Activated CD4-positive, alpha-beta T cell treated with anti-CD3 and anti-CD28 coated beads, Interleukin-2, Interleukin-6, amounts not matched to agents 100 ng/mL and 50 ng/mL, durations not matched to agents 16 hours and 8 hours (primary cell): ENCODE data around the gene KCNG2.

Experiments
- DNase-seq: peaks from one replicate; pipeline ENCODE4 v3.0.0-alpha.2; 2020

The KCNG2 gene

DNA sequence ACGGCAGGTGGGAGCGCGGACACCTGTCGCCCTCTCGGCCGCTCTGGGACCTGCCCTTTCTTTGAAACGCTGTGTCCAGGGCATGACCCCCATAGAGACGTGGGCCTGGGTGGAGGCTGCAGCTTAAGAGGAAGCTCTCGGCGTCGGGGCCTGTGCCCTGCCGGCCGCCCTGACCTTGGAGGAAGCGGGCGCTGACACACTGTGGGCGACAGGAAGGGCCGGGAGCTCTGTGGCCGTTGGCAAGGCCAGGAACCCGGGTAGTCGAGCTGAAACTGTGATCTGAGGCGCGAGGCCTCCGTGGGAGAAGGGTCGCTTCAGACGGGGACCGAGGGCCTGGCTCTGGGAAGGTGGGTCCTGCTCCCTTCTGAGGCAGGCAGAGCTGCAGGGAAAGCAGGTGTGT, 28.2 kb downstream of the KCNG2 start:
- no peak for DNase-seq

DNA sequence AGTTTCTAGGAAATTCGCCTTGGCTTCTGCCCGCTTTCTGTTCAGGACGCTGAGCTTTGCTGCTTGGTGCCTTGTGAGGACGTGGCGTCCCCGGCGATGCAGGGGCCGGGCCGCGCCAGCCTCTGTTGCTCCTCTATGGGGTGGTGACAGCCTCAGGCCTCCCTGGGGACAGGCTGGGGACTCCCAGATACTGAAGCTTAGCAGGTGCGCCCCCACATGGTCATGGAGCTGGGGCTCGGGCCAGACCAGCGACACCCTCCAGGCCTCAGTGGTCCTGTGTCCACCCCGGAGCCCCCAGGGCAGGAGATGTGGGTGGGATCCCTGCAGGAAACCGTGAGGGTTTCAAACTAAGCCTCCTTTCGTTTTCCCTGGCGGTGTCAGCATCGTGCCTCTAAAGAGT, 29.2 kb downstream of the KCNG2 start:
- DNase-seq, result no peak

DNA sequence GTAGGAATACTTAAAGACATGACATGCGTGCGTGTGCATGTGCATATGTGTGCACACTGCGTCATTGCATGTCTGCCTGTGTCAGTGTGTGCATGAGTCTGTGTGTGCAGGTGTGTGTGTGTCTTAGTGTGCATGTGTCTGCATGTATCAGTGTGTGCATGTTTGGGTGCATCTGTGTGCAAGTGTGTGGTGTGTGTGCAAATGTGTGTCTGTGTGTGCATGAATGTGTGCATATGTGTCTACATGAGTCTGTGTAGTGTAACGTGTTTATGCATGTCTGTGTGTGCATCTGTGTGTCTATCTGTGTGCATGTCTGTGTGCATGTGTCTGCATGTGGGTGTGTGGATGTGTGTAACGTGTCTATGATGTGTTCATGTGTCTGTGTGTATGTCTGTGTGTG, 30.5 kb downstream of the KCNG2 start:
- DNase-seq, result no peak

DNA sequence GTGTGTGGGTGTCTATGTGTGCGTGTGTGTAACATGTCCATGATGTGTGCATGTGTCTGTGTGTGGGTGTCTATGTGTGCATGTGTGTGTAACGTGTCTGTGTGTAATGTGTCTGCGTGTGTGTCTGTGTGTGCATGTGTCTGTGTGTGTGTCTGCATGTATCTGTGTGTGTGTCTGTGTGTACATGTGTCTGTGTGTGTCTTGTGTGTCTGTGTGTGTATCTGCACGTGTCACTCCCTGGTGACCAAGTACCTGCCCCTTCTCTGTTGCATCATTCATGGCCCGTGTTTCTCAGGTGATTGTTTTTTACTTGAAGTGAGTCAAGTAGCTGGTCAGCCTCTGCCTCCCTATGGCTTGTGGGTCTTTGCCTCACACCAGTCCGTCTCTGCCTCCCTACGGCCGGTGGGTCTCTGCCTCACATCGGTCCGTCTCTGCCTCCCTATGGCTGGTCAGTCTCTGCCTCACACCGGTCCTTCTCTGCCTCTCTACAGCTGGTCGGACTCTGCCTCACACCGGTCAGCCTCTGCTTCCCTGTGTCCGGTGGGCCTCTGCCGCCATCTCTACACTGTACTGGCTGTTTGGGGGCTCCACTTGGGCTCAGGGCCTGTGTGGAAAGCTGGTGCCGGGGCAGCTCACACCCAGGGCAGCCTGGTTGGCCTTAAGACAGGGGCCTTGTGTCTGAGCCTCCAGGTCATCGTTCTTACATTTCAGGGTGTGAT, 31.6 kb downstream of the KCNG2 start:
- no peak for DNase-seq

DNA sequence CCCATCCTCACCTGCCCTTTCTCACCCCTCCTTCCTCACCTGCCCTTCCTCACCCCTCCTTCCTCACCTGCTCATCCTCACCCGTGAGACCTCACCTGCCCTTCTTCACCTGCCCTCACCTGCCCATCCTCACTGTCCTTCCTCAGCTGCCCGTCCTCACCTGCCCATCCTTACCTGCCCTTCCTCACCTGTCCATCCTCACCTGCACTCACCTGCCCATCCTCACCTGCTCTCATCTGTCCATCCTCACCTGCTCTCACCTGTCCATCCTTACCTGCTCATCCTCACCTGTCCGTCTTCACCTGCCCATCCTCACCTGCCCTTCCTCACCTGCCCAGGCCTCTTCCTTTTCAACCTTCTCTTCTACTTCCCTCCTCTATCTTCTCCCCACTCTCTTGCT, 34.4 kb downstream of the KCNG2 start:
- no peak for DNase-seq

DNA sequence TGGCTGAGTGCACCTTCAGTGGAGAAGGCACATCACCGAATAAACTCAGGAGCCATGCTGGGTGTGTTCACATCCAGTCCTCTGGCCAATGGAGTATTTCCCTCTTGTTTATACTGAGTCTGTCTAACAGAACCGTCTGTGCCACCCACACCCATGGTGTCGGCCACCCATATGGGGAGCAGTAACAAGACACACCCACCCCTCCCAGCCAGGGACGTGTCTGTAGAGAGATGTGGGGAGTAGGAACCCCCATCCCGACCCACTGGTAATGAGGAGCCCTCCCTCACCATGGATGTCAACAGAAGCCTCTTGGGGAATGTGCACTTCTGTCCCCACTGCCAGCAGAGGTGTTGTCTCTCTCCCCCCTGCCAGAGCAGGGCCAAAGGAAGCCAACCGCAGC, 37.1 kb downstream of the KCNG2 start:
- no peak for DNase-seq

DNA sequence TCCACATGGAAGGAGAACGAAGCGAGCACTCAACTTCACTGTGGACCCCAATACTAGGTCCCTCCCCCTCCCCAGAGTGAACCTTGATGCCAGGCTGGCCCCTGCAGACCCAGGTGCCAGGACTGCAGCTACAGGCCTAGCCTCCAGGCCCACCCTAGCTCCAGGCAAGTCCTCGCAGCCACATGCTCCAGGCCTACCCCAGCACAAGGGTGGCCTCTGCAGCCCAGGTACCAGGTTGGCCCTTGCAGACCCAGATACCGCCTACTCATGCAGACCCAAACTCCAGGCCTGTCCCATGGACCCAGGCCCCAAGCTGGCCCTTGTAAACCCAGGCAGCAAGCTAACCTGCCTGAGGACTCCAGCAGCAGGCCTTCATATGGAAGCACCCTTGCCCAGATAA, 44.2 kb downstream of the KCNG2 start:
- DNase-seq, result no peak

DNA sequence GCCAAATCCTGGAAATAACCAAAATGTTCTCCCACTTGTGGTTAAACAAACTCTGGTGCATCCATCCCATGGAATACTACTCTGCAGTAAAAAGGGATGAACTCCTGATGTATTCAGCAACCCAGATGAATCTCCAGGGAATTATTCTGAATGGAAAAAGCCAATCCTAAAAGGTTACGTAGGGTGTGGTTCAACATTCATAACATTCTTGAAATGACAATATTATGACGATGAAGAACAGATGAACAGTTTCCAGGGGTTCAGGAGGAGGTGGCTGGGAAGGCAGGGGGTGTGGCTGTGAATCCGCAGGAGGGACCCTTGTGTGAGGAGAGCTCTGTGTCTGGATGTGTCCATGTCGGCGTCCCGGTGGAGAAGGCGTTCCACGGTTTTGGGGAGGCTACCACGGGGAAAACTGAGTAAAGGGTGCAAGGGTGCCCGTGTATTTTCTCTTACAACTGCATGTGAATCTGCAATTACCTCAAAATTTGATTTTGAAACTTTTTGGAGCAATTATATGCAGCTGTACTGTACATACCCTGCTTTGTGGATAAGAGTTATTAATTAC, 47.3 kb downstream of the KCNG2 start:
- no peak for DNase-seq

DNA sequence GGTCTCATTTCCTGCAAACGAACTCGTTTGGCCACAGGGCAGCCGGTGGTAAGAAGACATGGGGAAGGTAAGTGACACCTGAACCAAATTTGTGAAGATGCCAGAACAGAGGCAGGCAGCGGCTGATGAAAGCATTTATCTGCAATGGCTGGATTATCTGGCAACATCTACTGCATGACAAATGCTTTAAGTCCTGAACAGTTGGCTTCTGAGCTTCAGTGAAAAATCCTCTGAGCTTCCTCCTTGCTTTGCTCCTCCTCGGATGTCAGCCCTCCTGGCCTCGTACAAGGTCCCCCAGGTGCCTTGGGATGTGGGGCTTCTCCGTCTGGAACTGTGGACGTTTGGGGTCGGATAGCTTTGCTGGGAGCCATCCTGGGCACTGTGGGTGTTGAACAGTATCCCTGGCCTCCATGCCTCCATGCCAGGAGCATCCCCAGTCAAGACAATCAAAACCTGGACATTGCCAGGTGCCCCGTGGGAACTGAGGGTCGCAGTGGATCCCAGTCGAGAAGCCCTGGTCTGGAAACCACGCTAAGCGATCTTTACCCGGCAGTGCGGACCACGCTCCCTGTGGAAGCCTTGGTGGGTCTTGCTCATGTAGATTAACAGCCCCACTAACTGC, 49.3 kb downstream of the KCNG2 start:
- no peak for DNase-seq

DNA sequence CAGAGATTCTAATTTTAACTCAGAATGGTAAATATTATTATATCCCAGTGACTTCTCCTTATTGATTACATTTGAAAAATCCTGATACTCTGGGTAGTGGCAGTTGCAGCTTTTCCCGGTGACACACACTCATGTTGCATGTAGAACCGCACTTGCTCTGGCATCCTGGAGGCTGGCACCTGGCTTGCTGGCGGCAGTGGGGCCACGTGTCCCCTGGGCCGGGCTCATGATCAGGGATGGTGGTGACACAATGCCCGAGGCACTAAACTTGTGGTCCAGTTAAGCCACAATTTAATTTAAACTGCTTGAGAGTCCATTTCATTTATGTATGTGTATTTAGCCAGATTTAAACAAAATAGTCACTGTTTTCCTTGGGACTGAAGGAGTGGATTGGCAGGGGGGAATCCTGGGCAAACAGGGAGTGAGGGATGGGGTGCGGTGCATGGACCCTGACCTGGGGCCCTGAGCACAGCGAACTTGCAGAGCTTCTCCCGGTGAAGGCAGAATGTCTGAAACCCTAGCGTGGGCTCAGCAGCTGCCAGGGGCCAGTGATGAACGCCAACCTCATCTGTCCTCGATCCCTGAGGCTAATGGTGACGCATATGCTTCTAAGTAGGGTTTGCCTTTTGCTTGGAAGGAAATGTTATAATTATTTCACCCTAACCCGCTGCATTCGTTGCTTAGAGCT, 50.0 kb downstream of the KCNG2 start:
- no peak for DNase-seq

DNA sequence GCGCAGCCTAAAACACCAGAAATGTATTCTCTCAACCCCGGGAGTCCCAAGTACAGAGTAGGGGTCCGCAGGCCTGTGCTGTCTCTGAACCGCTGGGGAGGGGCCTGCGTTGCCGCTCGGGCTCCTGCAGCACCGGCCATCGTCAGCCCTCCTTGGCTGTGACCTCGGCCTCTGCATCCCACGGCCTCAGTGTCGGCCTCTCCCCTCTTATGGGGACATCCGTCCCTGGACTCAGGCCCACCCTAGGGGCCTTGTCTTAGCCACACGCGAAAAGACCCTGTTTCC, 50.5 kb downstream of the KCNG2 start:
- no peak for DNase-seq

DNA sequence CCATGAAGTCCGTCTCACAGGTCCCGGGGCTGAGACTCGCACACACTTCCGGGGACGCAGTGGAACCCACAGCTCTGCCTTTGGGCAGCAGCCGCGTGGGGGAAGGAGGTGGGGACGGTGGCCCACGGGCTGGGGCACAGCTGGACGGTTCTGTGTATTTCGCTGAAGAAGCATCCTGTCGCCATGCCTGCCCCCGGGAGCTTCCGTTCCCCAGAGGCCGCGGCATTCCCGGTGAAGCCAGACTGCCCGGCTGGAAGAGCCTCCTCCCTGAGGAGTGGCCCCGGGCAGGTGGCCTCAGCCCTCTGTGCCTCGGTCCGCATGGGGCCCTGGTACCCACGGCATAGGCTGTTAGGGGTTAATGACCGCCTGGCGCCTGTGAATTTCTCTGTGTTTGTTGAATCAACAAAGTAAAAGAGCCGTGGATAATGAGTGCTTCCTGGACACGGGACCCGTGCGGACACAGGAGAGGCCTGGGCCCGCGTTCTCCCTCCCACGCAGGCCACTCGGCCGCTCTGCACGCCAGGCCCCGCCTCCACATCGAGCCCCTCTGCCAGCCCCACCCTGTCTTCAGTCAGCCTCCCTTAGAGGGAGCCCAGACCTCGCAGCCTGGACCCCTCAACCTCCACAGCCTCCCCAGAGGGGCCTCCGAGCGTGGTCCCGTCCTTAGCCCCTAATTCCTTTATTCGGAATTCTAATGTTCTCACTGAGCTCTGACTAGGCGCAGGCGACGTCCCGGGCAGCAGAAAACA, 51.0 kb downstream of the KCNG2 start:
- no peak for DNase-seq

DNA sequence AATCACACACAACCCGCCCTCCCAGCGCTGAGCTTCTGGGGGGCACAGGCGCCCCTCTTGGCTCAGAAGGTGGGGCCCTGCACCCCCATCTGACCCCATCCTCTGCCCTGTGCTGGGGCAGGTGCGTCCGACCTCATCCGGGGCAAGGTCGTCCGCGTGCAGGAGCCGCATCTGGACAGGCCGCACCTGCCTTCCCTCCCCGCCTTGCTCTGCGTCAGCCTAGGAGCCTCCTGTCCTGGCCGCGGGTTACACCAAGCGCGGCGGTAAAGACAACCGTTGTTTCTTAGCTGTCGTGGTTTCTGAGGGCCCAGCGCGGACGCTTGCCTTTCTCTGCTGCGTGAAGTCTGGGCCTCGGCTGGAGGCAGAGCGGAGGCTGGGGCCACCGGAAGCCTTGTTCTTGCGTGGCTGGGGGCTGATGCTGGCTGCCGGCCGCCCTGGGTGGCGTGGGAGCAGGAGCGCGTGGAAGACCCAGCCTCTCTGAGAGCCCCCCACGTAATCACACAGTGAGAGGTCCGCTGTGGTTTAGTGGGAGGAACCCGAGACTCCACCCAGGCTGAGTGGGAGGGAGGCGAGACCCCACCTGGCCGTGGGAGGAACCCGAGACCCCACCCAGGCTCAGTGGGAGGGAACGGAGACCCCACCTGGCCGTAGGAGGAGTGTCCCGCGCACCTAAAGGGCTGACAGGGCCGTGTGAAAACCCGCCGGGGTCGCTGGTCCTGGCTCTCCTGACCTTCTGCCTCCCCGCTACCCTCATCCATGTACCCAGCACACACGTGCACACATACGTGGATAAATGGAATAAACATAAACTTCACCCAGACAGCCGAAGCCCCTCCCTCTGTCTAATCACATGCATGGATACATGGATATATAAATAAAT, 51.8 kb downstream of the KCNG2 start:
- no peak for DNase-seq

DNA sequence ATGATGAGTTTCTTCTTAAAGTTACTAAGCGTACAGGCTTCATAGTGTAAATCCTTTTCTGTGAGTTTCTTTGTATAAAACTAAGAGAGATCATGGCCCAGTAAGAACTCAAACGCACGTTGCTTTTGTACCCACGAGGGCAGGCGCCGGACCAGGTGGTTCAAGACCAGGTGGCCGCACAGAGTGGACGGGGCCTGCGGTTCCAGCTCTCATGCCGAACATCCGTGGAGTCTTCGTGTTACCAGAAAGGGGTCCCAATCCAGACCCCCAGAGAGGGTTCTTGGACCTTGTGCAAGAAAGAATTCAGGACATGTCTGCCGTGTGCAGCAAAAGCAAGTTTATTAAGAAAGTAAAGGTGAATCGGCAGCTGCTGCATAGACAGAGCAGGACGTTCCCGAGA, 53.0 kb downstream of the KCNG2 start:
- no peak for DNase-seq

DNA sequence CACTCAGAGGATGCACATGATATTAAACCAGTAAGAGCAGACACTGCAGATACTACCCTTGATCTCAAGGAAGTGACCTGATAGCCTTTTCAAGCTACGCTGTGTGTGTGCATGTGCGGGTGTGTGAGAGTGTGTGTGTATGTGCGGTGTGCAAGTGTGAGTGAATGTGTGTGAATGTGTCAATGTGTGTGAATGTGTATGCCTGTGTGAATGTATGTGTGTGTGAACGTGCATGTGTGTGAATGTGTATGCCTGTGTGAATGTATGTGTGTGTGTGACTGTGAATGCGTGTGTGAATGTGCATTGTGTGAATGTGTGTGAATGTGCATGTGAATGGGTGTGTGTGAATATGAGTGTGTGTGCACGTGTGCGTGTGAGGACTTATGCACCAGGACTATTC, 53.8 kb downstream of the KCNG2 start:
- no peak for DNase-seq

DNA sequence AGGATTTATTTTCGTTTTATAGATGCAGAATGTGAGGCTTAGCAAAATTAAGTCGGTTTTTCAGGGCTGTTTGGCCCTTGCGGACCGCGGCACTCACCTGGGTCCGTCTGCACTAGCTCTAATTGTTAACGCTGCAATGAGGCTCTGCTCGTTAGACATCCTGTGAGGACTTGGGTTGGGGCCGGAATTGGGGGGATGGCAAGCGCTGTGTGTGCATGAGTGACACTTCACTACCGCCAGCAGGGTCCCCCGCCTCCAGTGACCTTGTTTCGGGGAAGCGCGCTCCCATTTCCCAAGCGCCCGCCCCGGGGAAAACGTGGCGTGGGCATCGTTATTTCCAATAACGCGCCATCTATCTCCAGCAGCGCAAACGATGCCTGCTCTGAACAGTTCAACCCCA, 54.2 kb downstream of the KCNG2 start:
- no peak for DNase-seq

DNA sequence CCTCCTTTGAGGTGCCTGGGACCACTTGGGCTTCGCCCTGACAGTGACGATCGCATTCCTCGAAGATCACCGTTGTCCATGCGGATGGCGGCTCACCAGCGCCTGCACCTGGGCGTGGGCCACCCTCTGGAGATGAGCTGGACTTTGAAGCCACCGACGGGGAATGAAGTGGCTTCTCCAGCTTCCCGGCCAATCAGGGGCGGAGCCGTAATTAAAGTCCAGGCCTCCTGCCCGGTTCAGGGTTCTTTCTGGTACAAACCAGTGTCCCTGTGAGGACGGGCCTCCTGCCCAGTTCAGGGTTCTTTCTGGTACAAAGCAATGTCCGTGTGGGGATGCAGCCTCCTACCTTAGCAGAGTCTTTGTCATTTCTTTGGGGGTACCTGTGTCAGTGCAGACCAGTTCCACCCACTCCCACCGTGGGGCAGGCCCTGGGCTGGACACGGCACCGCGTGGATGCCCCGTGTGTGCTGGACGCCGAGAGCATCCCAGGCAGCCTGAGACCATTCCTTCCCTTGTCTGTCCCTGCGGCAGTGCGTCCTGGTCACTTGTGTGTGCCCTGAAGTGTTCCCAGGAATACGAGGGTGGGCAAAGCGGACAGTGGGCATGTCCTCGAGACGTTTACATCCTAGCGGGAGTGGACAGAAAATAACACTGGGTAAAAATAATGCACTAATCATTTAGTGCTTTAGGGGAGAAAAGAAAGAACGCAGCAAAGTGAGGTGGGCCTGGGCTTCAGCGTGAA, 55.0 kb downstream of the KCNG2 start:
- DNase-seq, result no peak

DNA sequence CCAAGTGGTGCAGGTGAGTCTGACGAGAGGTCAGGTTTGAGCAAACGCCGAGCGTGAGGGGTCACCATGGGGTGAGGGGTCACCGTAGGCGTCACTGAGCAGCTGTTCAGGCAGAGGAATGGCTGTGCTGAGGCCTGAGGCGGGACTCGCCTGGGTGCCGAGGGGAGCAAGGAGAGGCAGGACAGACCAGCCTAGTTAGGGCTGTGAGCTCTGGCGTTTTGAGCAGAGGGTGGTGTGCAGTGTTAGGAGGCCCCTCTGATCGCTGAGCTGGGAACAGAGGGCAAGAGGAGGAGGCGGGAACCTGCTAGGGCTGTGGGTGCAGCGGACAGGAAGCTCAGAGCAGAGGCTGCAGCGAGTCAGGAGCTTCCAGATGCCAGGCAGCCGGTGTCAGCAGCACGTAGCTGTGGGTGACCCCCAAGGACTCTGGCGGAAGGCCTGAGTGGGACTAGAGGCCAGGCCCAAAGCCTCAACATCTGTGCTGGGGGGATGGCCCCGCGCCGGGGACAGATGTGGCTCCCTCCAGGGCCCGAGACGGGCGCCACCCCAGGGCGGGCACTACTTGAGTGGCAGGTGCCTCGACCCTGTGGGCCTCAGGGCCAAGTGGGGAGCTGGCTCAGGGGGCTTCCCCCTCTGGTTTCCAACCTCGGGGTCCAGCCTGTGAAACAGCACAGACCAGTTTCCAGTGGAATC, 55.7 kb downstream of the KCNG2 start:
- DNase-seq, result no peak

DNA sequence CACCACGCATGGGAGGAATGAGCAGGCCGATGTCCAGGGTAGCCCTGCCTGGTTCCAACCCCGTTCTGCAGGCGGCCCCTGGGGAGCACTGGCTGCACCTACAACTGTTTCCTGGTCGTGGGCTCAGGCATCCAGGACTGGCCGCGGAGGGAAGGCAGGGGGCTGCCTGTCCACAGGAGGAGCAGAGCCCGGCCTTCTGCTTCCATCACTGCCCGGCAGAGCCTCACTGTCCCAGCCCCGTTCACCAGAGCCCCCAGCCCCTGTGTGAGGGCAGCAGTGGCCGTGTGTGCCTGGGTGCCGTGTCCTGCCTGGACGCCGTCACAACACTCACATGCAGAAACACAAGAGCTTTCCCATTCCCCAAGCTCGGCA, 56.2 kb downstream of the KCNG2 start:
- no peak for DNase-seq

DNA sequence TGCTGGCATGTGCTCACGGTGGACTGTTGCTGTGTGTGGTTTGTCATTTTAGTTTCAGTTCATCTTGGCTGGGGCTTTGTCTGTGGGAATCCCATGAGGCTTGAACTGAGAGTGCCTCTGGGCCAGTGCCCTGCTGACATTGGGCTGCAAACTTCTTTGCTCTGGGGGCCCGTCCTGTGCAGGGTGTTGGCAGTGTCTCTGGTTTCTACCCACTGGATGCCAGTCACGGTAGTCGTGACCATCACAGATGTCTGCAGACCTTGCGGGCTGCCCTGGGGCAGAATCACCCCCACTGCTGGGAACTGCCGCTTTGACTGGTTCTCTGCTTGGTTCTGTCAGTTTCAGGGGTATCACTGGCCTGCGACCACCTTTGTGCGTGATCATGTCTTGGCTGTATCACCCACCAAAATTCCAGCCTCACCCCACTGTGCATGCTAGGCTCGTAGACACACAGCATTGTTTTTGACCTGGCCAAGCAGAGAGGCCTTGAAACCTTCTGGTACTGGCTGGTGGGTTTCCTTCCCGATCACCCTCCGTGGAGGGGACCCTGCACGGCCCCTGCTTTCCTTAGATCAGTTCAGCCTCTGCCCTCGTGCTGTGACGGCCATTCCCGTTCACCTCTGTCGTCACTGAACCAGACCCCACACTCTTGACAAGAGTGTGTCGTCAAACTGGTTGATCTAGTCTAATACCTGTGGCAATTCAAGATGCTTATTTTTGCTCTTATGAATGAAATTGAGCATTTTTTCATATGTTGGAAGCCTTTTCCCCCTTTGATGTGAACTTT, 57.6 kb downstream of the KCNG2 start:
- DNase-seq, result no peak
